ENCODE data around the gene GNE. TPM values are rescaled to one million over a fixed set of nuclear protein-coding genes. Genes with fewer than 3 reads are reported as not detected.
A peak's percentile ranks its signal among the peaks of the same experiment; 100 is the strongest.
"Not testable (repeated sequence)": the region's sequence is repeated elsewhere in the genome, so short reads cannot be mapped to it uniquely, and the experiment has no call there.

GNE gene
- total RNA-seq, result 10 to 100 TPM; 22.7 to 26.6 TPM
- polyA plus RNA-seq (ENCODE audit: insufficient read depth, low read depth, low replicate concordance), result 13.2 TPM
- long read RNA-seq, donor 1, result 0 reads
- long read RNA-seq, donor 2, result 0 reads

GRCh38 chr9:36258208-36258995 lies at the start of gene GNE:
GNE (minus strand) TSS chr9:36258448; CDS start chr9:36249355, 9,093 bp downstream.
- intact Hi-C loops (cut with DNase I; ENCODE audit: low total_unique reads), result no loop called here
- 0 to 2% methylated on average over 1 to 24 of the region's 73 CpGs for WGBS, 2 donors
- peak; percentile 98 for DNase-seq
- no peaks in the 10 kb centered on the region for H3K9me3 ChIP-seq
- H3K27ac ChIP-seq, result peak within 1 kb of the TSS; percentile 93 to 99
- no peaks in the 10 kb centered on the region for H3K36me3 ChIP-seq (ENCODE audit: low read depth, missing control alignments)
- TF ChIP-seq POLR2A (IDR thresholded peaks at IDR 0.05) (no peak), CTCF (IDR thresholded peaks at IDR 0.05) (no peak)
- peaks cover 5% of the 10 kb centered on the region for H3K4me1 ChIP-seq
- H3K27me3 ChIP-seq, result no peaks in the 10 kb centered on the region
- peak within 1 kb of the TSS; percentile 89 to 92 for H3K4me3 ChIP-seq

DNA sequence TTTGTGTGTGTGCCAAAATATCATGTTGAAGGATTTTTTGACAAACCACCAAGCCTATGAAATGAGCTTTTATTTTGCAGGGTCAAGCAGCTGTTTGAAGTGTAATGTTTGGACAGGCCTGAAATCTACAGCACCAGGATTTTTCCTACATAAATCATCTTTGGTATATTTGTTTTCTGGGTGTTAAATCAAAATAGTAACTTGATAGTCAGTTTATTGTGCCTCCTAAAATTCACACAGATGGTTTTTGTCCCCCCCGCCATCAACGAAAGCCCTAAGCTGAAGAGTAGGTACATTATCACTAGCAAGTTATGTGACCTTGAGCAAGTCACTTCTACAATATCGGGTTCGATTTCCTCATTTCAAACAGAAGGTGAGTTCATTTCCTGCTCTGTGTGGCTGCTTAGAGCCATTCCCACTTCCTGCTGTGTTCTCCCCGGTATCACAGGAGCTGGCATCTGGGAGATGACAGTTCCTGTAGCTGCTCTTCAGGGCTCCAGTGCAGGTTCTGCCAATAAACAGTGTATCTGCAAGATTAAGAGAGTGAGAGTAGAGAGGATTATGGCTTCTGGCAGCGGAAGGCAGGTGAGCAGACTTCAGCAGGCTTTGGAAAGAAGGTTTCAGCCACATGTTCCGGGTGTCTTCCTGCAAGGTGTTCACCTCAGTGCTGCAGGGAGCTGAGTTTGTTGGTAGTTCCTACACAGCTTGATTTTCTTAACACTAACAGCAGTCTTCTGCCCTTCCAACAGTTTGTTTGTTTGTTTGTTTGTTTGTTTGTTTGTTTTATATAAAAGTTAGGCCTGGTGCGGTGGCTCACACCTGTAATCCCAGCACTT lies 48.4 kb upstream of the GNE start:
- intact Hi-C loops (cut with DNase I; ENCODE audit: low total_unique reads), result no loop called here
- H3K4me3 ChIP-seq, result no peak overlapping the region
- TF ChIP-seq CTCF (IDR thresholded peaks at IDR 0.05) (no peak), POLR2A (IDR thresholded peaks at IDR 0.05) (no peak)
- DNase-seq, result no peak
- H3K27me3 ChIP-seq, result no peaks in the 10 kb centered on the region
- H3K36me3 ChIP-seq (ENCODE audit: low read depth, missing control alignments), result no peaks in the 10 kb centered on the region
- peaks cover 9% of the 10 kb centered on the region for H3K4me1 ChIP-seq
- WGBS, 2 donors, result 64 to 70% methylated on average over 8 of the region's 8 CpGs
- no peaks in the 10 kb centered on the region for H3K9me3 ChIP-seq
- peak overlapping the region in 1 of 2 donors; percentile 41 for H3K27ac ChIP-seq

- H3K4me1 ChIP-seq; H3K36me3 ChIP-seq (ENCODE audit: low read depth, missing control alignments); H3K4me3 ChIP-seq; H3K9me3 ChIP-seq; intact Hi-C loops (cut with DNase I; ENCODE audit: low total_unique reads); H3K27me3 ChIP-seq: not testable (repeated sequence)
- 56 to 58% methylated on average over 2 of the region's 2 CpGs for WGBS, 2 donors
- H3K27ac ChIP-seq, result peak overlapping the region; percentile 68
- peak; percentile 35 for DNase-seq
Measured at GRCh38 chr9:36304366-36304765, 46.1 kb upstream of the GNE start.

- intact Hi-C loops (cut with DNase I; ENCODE audit: low total_unique reads), result no loop called here
- Histone ChIP-seq H3K27ac (no peak overlapping the region), H3K4me3 (no peak overlapping the region), H3K27me3 (no peaks in the 10 kb centered on the region), H3K36me3 (ENCODE audit: low read depth, missing control alignments) (no peaks in the 10 kb centered on the region), H3K9me3 (no peaks in the 10 kb centered on the region), H3K4me1 (peaks cover 4% of the 10 kb centered on the region)
- TF ChIP-seq POLR2A (IDR thresholded peaks at IDR 0.05), result no peak
- no peak for TF ChIP-seq CTCF (IDR thresholded peaks at IDR 0.05)
- 71 to 88% methylated on average over 5 of the region's 5 CpGs for WGBS, 2 donors
- DNase-seq, result no peak
Measured at GRCh38 chr9:36301227-36301626, 43.0 kb upstream of the GNE start.

DNA sequence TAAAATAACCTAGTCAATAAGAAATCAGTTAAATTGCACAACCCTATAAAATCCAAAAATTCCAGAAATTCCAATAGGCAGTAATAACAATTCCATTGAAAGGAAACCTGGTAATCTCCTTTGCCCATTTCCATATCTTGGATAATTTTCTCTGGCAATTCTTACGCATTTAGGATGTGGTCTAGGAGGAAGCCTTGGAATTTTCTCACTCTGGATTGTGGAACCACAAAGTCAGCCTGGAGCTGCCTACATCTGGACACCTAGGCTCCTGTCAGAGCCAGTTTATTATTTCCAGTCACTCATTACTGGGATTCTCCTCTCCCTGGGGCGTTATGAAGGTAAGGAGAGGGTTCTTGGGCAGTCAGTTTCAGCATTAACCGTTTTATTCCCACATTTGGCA lies 40.3 kb upstream of the GNE start:
- WGBS, 2 donors, result 67 to 73% methylated on average over 3 of the region's 3 CpGs
- intact Hi-C loops (cut with DNase I; ENCODE audit: low total_unique reads), result no loop called here
- no peak overlapping the region for H3K4me3 ChIP-seq
- no peaks in the 10 kb centered on the region for H3K9me3 ChIP-seq
- DNase-seq, result no peak
- H3K36me3 ChIP-seq (ENCODE audit: low read depth, missing control alignments), result no peaks in the 10 kb centered on the region
- no peak overlapping the region for H3K27ac ChIP-seq
- no peaks in the 10 kb centered on the region for H3K4me1 ChIP-seq
- H3K27me3 ChIP-seq, result no peaks in the 10 kb centered on the region
- TF ChIP-seq POLR2A (IDR thresholded peaks at IDR 0.05) (no peak), CTCF (IDR thresholded peaks at IDR 0.05) (no peak)
